Ishikawa (cell line): ENCODE data around the gene RANBP17.

ENCODE experiments used
- CEBPB ChIP-seq: IDR thresholded peaks from 2 replicates; pipeline ENCODE4 v1.6.1; 2012
- CREB1 ChIP-seq: IDR thresholded peaks from 2 replicates; pipeline ENCODE4 v1.6.1; 2012; ENCODE audit warnings: low read depth
- EGR1 ChIP-seq: IDR thresholded peaks from 2 replicates; pipeline ENCODE4 v1.6.1; 2012
- EP300 ChIP-seq: IDR thresholded peaks from 2 replicates; pipeline ENCODE4 v1.6.1; 2012; ENCODE audit warnings: borderline replicate concordance
- FOXM1 ChIP-seq: IDR thresholded peaks from 2 replicates; pipeline ENCODE4 v1.6.1; 2012; ENCODE audit warnings: low read depth, borderline replicate concordance
- MAX ChIP-seq: IDR thresholded peaks from 2 replicates; pipeline ENCODE4 v1.6.1; 2012
- NFIC ChIP-seq: IDR thresholded peaks from 2 replicates; pipeline ENCODE4 v1.6.1; 2012
- RAD21 ChIP-seq: IDR thresholded peaks from 2 replicates; pipeline ENCODE4 v1.6.1; 2012; ENCODE audit warnings: low read depth
- REST ChIP-seq: IDR thresholded peaks from 2 replicates; pipeline ENCODE4 v1.6.1; 2012; ENCODE audit warnings: low read depth, mild to moderate bottlenecking
- TAF1 ChIP-seq: IDR thresholded peaks from 2 replicates; pipeline ENCODE4 v1.6.1; 2012; ENCODE audit warnings: low read depth, mild to moderate bottlenecking
- TCF12 ChIP-seq: IDR thresholded peaks from 2 replicates; pipeline ENCODE4 v1.6.1; 2012; ENCODE audit warnings: low read depth
- TEAD4 ChIP-seq: IDR thresholded peaks from 2 replicates; pipeline ENCODE4 v1.6.1; 2012
- USF1 ChIP-seq: IDR thresholded peaks from 2 replicates; pipeline ENCODE4 v1.6.1; 2012
- YY1 ChIP-seq: IDR thresholded peaks from 2 replicates; pipeline ENCODE4 v1.6.1; 2012; ENCODE audit warnings: low read depth
- ZBTB7A ChIP-seq: IDR thresholded peaks from 2 replicates; pipeline ENCODE4 v1.6.1; 2012; ENCODE audit warnings: low read depth

RANBP17 gene

GRCh38 chr5:170986598-170986997, 124.8 kb downstream of the RANBP17 start:
- peak; percentile 61; the same call in 1 of the 2 replicates for TF ChIP-seq RAD21
- no peak for TF ChIP-seq CEBPB
- no peak for TF ChIP-seq REST

GRCh38 chr5:170993476-170993875, 131.7 kb downstream of the RANBP17 start:
- TF ChIP-seq EP300 (no peak), CEBPB (no peak), TCF12 (no peak), EGR1 (no peak), YY1 (no peak), REST (no peak), MAX (no peak), FOXM1 (no peak), CREB1 (no peak), ZBTB7A (no peak), USF1 (no peak), NFIC (no peak), TEAD4 (no peak), TAF1 (no peak)

- TF ChIP-seq CREB1 (no peak), NFIC (no peak), MAX (no peak), CEBPB (no peak), FOXM1 (no peak), TAF1 (no peak), ZBTB7A (no peak), TEAD4 (no peak), TCF12 (no peak), USF1 (no peak), EP300 (no peak), YY1 (no peak), EGR1 (no peak)
These were observed 148.3 kb downstream of the RANBP17 start for GRCh38 chr5:171010086-171010485.

GRCh38 chr5:171010816-171011215, 149.0 kb downstream of the RANBP17 start:
- TF ChIP-seq CEBPB (no peak), TCF12 (no peak)

- TF ChIP-seq TEAD4, result no peak
- no peak for TF ChIP-seq MAX
- TF ChIP-seq EGR1, result no peak
- no peak for TF ChIP-seq RAD21
- no peak for TF ChIP-seq FOXM1
- TF ChIP-seq USF1, result no peak
- TF ChIP-seq TAF1, result no peak
- no peak for TF ChIP-seq NFIC
- no peak for TF ChIP-seq TCF12
- no peak for TF ChIP-seq CREB1
- TF ChIP-seq EP300, result no peak
- TF ChIP-seq YY1, result no peak
These were observed 161.7 kb downstream of the RANBP17 start for GRCh38 chr5:171023508-171023907.

GRCh38 chr5:171024084-171024483, 162.3 kb downstream of the RANBP17 start:
- TF ChIP-seq ZBTB7A (no peak), EP300 (no peak)
